ENCODE data around the gene USP25.
"Not testable (repeated sequence)": the region's sequence is repeated elsewhere in the genome, so short reads cannot be mapped to it uniquely, and the experiment has no call there.

USP25 gene

DNA sequence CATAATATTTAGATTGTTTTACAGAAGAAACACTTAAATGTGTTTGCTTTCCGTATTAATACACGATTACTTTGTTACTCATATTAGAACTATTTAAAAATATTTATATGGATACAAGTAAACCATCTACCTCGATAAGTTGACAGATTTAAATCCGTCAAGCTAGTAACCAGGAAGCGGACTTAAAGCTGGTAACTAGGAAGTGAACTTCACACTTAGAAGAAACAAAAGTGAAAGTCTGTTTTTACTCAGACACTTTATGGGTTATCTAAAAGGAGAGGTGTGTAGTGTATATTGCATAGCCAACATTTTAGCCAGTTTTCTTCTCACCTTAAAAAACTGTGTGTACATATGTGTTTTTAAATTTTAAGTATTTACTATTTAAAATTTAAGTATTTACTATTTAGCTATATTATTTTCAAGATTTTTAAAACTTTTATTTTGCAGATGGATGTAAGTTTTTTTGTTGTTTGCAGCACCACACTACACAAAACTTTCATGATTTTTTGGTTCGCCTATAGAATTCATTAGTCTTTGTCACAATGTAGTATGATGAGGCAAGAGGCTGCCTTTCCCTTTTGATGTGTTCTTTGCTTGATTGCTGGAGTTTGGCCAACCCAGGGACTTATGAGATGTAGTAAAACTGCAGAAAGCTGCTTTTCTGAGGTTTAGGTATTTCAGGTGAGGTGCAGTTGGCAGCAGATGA is 2.7 kb downstream of the USP25 start:
- DNase-seq: peak; percentile 63

DNA sequence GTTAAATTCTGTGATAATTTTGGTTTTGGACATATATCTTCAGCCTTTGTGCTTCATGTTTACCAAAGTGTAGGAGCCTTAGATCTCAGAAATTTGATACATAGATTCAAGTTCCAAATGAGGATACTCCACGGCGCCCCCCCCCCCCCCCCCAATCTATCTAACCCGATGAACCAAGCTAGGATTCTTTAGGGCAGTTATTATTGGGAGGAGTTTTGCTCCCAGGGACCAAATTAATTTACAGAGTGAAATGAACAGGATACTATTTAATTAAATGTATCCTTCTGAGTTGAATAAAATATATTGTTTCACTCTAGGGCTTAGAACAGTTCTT is 3.2 kb downstream of the USP25 start:
- peak; percentile 10 for DNase-seq

DNA sequence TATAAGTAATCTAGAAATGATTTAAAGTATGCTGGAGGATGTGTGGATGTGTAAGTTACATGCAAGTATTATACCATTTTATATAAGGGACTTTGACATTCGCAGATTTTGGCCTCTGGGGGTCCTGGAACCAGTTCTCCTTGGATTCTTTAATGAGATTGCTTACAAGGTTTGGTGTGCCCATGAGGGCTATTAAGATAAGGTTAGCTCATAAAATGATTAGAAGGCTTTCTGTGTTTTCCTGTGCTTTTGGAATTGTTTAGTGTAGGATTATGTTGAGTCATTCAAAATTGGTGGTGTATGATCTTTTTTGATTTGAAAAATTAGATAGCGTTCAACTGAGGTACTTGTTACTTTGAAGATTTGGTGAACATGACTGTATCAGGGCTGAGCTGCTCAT is 5.6 kb downstream of the USP25 start:
- no peak for DNase-seq

DNA sequence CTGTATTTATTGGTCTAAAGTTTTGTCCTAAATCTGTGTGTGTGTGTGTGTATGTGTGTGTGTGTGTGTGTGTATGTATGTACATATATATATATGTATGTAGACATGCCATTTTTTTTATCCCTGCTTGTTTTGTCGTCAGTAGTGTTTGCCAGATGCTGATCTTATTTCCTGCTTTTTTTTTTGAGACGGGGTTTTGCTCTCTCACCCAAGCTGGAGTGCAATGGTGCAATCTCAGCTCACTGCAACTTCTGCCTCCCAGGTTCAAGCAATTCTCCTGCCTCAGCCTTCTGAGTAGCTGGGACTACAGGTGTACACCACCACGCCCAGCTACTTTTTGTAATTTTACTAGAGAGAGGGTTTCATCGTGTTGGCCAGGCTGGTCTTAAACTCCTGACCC is 6.1 kb downstream of the USP25 start:
- DNase-seq: peak; percentile 2

DNA sequence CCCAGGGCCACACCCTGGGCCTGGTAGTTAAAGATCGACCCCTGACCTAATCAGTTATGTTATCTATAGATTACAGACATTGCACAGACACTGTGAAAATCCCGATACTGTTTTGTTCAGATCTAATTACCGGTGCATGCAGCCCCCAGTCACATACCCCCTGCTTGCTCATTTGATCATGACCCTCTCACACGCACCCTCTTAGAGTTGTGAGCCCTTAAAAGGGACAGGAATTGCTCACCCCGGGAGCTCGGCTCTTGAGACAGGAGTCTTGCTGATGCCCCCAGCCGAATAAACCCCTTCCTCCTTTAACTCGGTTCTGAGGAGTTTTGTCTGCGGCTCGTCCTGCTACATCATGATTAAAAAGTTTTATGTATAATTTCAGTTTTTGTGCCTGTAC is 9.0 kb downstream of the USP25 start:
- DNase-seq: not testable (repeated sequence)

DNA sequence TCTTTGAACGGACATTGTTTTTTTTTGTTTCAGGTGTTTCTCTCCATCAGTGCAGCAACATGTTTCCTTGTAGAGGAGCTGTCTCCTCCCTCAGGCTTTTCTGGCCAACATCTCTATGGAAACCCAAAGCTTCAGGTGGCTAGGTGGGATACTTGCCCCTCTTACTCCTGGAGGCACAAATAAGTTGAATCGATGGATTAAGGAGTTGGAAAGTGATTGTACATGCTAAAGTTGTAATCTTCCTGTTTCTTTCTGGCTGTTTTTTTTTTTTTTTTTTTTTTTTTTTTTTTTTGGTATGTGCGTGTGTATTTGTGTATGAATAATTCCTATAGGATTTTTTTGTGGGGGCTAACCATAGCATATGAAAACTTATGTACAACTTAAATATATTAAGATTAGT is 10.6 kb downstream of the USP25 start:
- DNase-seq: no peak

DNA sequence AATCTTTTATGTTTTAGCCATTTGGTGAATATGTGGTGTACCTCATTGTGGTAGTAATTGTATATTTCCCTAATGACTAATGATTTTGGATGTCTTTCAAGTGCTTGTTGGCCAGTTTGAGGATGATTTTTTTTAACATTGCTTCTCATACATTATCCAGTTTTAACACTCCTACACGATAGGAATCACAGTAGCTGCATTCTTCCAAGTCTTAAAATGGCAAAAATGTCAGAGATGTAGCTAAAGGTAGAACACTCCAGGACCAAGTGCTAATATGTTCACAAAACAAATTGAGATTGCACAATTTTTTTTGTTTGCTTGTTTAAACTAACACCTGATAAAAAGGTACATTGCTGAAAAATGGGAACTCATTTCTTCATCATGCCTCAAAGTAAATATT is 11.7 kb downstream of the USP25 start:
- no peak for DNase-seq

DNA sequence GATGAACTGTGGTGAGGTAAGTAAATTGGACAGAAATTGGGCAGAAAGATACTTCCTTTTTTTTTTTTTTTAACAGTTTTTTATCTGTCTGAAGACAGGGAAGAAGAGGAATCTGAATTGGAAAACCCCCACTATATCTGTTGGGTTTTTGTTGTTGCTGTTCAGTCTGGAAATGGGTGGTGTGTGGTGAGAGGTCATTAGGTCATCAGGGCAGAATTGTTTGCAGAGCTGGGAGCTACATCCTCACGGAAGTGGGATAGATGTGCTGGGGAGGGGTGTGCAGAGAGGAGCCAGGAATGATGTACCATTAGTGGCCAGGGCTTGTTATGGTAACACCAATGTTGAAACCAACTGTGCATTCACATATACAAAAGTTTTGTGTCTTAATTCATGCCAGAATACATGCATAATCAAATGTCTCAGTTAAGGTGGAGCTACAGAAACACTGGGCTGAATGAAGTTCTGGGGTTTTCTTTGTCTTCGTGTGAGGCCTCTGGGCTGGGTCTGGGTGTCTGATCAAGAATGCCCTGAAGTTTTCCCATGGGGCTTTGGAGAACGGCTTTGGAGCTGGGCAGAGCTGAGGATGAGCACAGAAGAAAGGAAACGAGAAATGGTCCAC is 12.4 kb downstream of the USP25 start:
- DNase-seq: no peak

DNA sequence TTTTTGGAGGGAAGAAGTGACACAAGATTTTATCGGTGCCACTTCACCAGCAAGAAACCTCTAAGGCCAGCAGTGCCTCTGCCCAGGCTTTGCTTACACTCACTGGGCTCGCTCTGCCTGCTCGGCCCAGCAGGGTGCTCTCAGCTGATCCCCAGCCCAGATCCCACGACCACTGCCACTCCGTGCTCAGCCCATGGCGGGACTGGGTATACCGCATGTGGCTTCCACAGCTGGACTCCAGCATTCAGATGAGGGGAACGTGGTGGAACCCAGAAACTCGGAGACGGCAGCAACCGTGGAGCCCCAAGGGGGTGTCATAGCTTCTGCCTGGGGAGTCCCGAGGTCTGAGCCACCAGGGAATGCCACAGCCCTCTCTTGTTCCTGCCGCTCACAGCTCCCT is 12.9 kb downstream of the USP25 start:
- DNase-seq: no peak

DNA sequence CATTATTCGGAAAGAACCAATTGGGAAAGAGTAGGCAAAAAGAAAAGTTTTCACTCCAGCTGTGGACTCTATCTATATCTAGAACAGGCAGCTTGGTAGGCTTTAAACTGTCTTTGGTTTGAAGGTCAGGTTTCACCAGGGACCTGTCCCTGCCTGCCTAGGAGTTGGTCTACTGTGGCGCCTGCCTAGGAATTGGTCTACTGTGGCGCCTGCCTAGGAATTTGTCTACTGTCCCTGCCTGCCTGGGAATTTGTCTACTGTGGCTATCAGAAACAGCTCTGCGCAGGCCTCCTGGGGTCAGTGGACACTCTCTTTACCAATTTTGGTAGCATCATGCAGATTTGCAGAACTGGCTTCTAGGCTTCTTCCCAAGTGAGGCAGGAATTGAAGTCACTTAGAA is 13.8 kb downstream of the USP25 start:
- no peak for DNase-seq

DNA sequence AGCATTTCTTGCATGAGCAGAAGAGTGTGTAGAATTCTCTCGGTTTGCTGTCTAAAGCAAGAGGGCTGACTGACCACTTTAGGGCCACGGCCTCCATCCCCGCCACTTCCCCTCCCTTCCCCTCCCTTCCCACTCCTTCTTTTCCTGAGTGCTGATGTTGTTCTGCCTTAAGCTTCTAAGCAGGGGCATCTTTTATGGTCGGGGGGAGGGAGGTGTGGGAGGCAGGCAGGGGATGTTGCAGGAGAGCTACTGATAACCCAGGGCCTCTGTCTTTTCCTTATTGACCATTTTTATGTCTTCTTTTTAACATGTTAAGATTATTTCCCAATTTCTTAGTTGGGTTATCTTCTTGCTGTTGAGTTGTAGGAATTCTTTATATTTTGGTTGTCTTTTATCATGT is 15.1 kb downstream of the USP25 start:
- no peak for DNase-seq

DNA sequence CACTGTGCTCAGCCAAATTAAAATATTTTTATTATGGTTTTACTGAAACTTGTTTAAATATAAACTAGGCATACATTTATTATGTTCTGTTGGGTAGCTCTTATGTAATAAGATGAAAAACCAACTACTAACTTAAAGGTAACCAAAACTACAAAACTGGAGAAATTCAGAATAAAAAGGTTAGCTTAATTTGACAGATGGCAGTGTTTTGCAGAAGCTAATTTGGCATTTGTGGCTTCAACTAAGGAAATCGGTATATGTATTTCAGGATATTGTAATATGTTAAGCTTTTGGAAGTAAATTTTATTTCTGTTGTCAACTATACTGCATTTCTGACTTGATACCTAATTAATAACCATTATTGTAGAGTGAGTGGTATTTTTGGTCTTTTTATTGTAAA is 18.8 kb downstream of the USP25 start:
- no peak for DNase-seq

DNA sequence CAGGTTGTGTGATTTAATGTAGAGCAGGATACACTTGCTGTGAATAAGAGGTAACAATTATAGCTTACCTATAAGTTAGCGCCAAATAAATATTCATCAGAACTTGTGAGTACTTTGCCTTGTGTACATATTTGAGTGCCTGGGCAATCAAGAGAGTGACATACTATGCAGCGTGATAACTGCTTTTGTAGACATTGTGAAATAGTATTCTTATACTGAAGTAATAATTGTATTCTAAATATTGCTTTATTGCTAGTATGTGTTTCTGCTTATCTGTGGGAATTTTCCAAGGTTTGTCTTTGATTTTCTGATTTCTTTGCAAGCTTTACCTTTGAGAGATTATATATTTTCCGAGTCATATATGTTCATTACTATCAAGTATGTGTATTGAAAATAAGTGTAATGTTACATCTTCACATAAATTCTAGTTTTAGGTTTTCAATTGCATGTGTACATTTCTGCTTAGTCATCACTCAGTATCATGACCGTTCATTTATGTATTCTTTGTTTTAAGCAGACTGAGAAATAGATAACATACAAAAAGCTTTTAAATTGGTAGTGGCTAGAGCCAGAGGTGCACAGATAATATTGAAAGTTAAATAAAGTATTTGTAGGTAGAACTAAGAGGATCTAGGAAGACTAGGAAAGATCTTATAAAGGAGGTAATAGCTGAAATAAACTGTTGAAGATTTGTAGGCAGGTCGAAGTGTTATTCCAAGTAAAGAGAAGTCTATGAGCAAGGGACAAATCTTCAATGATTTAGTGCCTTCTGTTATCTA is 19.5 kb downstream of the USP25 start:
- DNase-seq: no peak

DNA sequence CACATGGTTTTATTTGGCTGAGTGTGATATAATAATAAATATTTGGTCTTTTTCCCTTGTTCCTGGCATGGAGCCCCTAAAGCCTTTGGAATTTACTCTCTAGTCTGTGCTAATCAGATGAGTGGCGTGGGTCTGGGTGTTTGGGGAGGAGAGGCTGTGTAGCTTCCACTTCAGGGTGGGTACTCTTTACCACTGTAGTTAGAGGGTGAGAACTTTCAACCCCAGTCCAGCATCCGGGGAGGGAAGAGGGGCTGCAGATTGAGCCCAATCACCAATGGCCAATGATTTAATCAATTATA is 20.0 kb downstream of the USP25 start:
- DNase-seq: no peak

DNA sequence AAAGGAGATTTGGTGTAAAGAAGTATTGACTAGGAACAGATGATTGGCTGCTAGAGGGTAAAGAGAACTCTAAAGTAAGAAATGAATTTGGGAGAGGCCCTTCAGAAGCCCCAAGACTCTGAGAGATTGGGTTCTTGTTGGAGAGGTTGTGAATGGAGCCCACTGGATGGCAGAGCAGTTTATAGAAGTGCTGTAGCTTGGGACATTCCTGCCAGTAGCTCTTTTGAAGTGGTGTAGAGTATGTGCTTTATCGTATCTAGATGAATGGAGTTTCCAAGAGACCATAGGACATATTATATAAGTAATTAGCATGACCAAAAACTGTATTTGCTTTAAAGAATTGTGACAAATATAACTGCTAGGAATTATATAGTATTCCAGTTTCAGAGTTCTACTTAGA is 21.3 kb downstream of the USP25 start:
- DNase-seq: no peak

DNA sequence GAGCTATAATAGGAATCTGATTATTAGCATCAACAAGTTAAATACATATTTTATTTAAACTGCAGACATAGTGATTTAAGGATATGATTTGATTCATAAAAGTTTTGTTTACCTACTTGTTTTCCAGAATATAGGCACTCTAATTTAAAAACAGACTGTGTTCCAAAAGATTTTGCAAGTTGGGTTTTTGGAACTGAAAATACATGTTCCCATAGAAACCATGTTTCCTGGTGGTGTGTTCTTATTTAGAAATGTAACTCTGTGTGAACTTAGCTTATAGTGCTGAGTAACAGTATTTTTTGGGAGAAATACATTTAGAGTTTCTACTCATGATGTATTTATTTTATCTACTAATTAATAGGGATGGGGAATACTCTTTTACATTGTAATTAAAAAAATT is 21.8 kb downstream of the USP25 start:
- no peak for DNase-seq

DNA sequence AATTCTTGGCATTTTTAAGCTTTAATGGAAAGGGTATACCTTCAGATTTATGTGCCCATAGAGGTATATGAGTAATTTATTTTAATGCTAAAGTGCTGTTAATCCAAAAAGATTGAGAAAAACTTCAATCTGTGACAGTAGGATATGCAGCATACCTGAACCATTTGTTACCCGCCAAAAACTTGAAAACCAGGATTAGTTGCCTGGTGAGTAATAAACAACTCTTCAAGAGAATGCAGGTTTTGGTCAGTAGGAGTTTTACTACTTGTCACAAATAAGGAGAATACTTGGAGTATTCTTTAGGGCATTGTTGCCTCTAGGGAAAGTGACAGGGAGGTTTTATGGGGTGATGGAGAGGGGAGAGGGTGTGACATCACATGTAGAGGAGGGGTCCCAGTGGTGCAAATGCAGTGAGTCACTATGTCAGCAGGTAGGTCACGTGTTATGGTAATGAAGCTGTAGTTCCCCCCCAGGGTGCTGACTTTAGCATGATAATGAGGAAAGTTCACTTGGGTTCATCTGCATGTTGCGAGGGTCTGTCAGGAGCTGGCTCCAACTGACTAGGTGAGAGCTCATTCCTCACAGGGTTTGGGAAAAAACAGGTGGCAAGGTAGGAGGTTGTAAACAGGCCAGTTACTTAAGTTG is 23.1 kb downstream of the USP25 start:
- DNase-seq: no peak

DNA sequence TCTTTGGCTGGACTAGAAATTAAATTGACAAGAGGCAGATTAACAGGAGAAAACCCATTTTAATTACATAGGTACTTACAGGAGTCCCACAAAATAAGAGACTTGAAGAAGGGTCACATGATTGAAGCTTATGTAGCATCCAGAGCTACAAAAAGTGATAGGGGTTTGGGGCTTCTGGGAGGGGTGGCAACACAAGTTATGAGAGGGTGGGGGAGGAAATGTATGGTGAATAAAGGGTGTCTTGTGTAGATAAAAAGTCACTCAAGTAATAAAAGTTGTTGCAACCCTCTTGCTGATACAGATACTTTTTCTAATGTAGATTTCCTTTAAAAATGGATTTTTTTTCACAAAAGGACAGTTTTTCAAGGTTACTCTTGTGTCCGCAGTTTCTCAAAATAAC is 24.0 kb downstream of the USP25 start:
- no peak for DNase-seq

DNA sequence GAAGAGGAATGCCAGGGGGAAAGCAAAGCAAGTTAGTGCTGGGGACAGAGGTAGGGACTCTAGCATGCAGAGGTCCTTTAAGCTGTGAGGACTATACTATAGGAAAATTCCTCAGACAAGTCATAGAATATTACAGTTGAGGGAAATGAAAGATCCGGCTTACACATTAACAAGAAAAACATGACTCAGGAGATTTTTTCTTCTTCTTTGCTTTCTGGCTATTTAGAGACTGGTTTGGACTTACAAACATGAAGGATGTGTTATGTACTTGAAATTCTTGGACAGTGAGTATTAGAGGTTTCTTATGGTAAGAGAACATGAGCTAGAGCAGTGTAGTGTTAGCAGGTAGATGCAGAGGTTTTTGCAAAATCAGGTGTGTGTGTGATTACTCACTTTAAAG is 24.9 kb downstream of the USP25 start:
- DNase-seq: no peak

DNA sequence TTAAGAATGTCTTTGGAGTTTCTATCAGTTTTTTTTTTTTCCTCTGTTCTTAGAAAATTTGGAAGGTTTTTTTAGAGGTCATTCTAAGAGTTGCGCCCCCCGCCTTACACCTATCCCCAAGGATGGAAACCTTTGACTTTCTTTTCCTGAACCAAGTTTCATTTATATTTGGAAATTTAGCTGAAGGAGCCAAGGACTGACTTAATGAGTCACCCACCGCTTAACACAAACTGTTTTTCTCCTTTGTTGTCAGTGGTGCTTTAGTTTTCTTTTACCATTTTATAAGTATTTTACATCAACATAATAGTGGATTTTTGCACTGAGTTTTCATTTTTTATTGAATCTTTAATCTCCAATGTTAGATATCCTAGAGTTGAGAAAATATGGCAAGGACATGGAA is 25.3 kb downstream of the USP25 start:
- no peak for DNase-seq

DNA sequence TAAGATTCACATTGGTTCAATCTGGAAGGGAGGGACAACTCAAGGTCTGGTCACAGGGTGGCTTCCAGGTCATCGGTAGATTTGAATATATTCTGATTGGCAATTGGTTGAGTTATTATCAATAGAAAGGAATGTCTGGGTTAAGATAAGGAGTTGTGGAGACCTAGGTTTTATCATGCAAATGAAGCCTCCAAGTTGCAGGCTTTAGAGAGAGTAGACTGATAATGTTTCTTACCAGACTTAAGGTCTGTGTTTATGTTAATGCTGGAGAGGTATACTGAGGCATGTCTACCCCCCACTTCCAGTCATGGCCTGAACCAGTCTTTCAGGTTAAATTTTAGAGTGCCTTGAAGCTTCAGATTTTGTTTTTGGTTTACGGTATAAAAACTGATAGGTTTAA is 29.7 kb downstream of the USP25 start:
- no peak for DNase-seq

DNA sequence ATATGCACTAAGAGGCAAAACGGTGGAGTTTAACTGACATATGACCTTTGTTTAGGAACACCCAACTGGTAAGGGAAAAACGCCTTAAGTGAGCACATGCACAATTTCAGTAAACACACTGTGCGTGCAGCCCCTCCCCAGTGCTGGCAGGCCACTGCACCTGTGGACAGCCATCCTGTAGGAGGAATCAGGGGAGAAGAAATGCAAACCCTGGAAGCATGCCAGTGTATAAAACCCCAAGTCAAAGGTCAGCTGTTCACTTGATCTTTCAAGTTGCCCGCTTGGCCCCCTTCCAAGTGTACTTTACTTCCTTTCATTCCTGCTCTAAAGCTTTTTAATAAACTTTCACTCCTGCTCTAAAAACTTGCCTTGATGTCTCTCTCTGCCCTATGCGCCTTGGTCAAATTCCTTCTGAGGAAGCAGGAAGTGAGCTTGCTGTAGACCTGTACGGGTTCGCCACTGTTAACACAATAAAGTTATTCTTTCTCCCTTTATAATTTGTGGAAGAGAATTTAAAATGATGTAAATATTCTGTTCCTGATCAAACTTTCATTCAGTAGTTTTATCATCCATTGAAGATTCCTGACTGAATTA is 31.8 kb downstream of the USP25 start:
- no peak for DNase-seq

DNA sequence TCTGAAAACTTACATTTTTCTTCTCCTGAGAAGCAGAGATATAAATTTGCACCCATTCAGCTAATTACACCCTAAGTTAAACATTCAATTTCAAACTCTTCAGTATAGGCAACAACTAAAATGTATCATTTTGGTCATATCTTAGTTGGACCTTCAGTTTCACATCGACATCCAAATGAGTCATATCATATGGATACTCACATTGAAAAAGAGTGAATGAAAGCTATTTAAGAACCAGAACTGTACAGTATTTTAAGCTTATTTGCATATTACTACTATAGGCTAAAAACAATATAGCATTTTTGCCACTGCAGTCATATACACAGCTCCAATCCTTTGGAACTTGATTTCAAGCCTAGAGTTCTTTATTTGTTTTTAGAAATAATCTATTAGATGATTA is 33.6 kb downstream of the USP25 start:
- no peak for DNase-seq

DNA sequence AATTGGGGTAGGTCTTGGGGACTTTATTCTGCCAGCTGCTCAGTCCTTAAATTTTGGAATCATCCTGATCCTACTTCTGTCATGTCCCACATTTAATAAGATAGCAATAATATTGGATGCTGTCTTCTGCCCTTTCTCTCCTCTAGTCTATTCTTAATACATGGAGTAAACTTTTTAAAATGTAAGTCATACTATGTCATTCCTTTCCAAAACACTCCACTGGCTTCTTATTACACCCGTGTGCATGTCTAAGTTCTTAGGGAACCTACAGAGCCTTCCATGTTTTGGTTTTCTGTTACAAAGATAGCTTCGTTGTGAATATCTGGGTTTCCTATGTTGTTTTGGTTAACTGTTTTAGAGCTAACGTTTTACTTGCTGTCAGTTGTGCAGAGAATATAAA is 35.1 kb downstream of the USP25 start:
- DNase-seq: no peak
